MM.1S (cell line): ENCODE data around the gene SNRPB2.

ENCODE experiments used
- EZH2 ChIP-seq: fragments of 300-600 bp; sonication (generic); optimal IDR thresholded peaks from 2 replicates; pipeline ENCODE3; 2017; ENCODE audit warnings: low read depth, mild to moderate bottlenecking, antibody characterized with exemption, low read length, mixed read lengths
- EZH2phosphoT487 ChIP-seq: fragments of 300-600 bp; sonication (generic); IDR thresholded peaks from 2 replicates; pipeline ENCODE4 v1.6.1; 2018; ENCODE audit warnings: antibody characterized with exemption, low read length
- TF ChIP-seq, protein P1 (sequence below): fragments of 300-600 bp; sonication (generic); IDR thresholded peaks from 2 replicates; pipeline ENCODE4 v1.5.1; 2016; ENCODE audit warnings: antibody characterized with exemption, low read length, mixed read lengths

DNA sequence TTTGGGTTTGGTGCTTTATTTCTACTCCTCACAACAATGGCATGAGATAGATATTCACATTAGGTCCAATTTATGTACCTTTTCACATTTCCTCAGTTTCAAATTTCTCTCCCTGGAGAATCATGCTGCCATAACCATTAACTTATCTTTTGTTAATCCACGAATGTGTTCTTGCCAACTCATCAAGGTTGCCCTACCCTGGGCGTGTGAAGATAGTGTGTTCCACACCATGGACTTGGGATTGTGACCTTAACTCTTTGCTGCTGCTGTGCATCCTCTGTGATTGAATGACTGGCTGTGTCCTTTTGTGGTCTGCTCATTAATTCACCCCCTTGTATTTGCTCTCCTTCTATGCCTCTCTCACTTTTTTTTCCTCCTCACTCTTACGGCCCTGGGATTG is 34.2 kb upstream of the SNRPB2 start:
- TF ChIP-seq, protein P1, sequence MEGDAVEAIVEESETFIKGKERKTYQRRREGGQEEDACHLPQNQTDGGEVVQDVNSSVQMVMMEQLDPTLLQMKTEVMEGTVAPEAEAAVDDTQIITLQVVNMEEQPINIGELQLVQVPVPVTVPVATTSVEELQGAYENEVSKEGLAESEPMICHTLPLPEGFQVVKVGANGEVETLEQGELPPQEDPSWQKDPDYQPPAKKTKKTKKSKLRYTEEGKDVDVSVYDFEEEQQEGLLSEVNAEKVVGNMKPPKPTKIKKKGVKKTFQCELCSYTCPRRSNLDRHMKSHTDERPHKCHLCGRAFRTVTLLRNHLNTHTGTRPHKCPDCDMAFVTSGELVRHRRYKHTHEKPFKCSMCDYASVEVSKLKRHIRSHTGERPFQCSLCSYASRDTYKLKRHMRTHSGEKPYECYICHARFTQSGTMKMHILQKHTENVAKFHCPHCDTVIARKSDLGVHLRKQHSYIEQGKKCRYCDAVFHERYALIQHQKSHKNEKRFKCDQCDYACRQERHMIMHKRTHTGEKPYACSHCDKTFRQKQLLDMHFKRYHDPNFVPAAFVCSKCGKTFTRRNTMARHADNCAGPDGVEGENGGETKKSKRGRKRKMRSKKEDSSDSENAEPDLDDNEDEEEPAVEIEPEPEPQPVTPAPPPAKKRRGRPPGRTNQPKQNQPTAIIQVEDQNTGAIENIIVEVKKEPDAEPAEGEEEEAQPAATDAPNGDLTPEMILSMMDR: no peak
- no peak for TF ChIP-seq EZH2
- no peak for TF ChIP-seq EZH2phosphoT487
